SK-N-SH (cell line): ENCODE data around the gene COL17A1. TPM values are rescaled to one million over a fixed set of nuclear protein-coding genes. Genes with fewer than 3 reads are reported as not detected.

Experiments
- CTCF ChIA-PET: fragments of 300-600, 350-600 bp; formaldehyde crosslinking; extraction: SDS; loops from one replicate; lab custom pipeline; 2021; lab: Yijun Ruan, JAX
- POLR2A ChIA-PET: fragments of 350-600 bp; sonication (Branson Sonifier 250); formaldehyde crosslinking; extraction: SDS; loops from one replicate; lab custom pipeline; 2020; ENCODE audit warnings: antibody characterized with exemption, inconsistent platforms; lab: Yijun Ruan, JAX
- DNase-seq: peaks from one replicate; pipeline ENCODE4 v3.0.0; 2012
- H2AFZ ChIP-seq: fragments of 200-600 bp; sonication (generic); 2 replicates; pipeline ENCODE4 v1.8.1; 2016; ENCODE audit warnings: antibody characterized with exemption, mild to moderate bottlenecking, low read depth
- H3F3A ChIP-seq: fragments of 200-600 bp; sonication (generic); replicated peaks from 2 replicates; pipeline ENCODE3; 2016; ENCODE audit warnings: antibody characterized with exemption, mild to moderate bottlenecking; ENCODE audit not compliant: insufficient read depth
- H3K27ac ChIP-seq, 2 experiments: fragments of 200-500 bp in 1 of 2; fragments of 200-600 bp in 1 of 2; sonication (Bioruptor generic) in 1 of 2; sonication (generic), shearing (Covaris generic) in 1 of 2; 2 replicates each; pipeline versions ENCODE4 v1.5.1 to v1.6.1; 2014 to 2016; ENCODE audit warnings: low read depth in 2 of 2, inconsistent platforms in 1 of 2, low read length in 1 of 2, mild to moderate bottlenecking in 1 of 2, mixed read lengths in 1 of 2
- H3K27me3 ChIP-seq: fragments of 200-600 bp; sonication (generic), shearing (Covaris generic); 2 replicates; pipeline ENCODE4 v1.6.1; 2016; ENCODE audit warnings: mixed run types; ENCODE audit not compliant: insufficient read depth
- H3K36me3 ChIP-seq, 2 experiments: fragments of 200-500 bp in 1 of 2; fragments of 200-600 bp in 1 of 2; sonication (Bioruptor generic) in 1 of 2; sonication (generic) in 1 of 2; replicated peaks in 1 of 2; 2 replicates each; pipeline versions ENCODE3 to v1.5.1; 2014 to 2016; ENCODE audit warnings: low read length in 1 of 2, mild to moderate bottlenecking in 1 of 2; ENCODE audit not compliant: insufficient read depth in 2 of 2, control insufficient read depth in 1 of 2
- H3K4me1 ChIP-seq, 2 experiments: fragments of 200-500 bp in 1 of 2; fragments of 200-600 bp in 1 of 2; sonication (Bioruptor generic) in 1 of 2; sonication (generic), shearing (Covaris generic) in 1 of 2; 2 replicates each; pipeline versions ENCODE4 v1.5.1 to v1.6.1; 2014 to 2016; ENCODE audit warnings: low read depth in 1 of 2, low read length in 1 of 2, mixed run types in 1 of 2; ENCODE audit not compliant: insufficient read depth in 2 of 2, control insufficient read depth in 1 of 2
- H3K4me2 ChIP-seq: fragments of 200-600 bp; sonication (generic), shearing (Covaris generic); 2 replicates; pipeline ENCODE4 v1.6.1; 2017; ENCODE audit warnings: mixed run types
- H3K4me3 ChIP-seq, 2 experiments: fragments of 200-500 bp in 1 of 2; fragments of 200-600 bp in 1 of 2; sonication (Bioruptor generic) in 1 of 2; sonication (generic), shearing (Covaris generic) in 1 of 2; 2 replicates each; pipeline versions ENCODE4 v1.5.1 to v1.8.1; 2014 to 2016; ENCODE audit warnings: low read depth in 2 of 2, inconsistent platforms in 1 of 2, low read length in 1 of 2, mild to moderate bottlenecking in 1 of 2, mixed read lengths in 1 of 2, moderate library complexity in 1 of 2
- H3K79me2 ChIP-seq: fragments of 200-600 bp; sonication (generic); 2 replicates; pipeline ENCODE4 v1.8.1; 2017; ENCODE audit warnings: mild to moderate bottlenecking; ENCODE audit not compliant: insufficient read depth
- H3K9ac ChIP-seq: fragments of 200-600 bp; sonication (generic); 2 replicates; pipeline ENCODE4 v1.6.1; 2017; ENCODE audit warnings: mixed run types
- H3K9me2 ChIP-seq: fragments of 200-600 bp; sonication (generic); 2 replicates; pipeline ENCODE4 v1.6.1; 2017; ENCODE audit warnings: mixed run types
- H3K9me3 ChIP-seq: fragments of 200-600 bp; sonication (generic); 2 replicates; pipeline ENCODE4 v1.6.1; 2017; ENCODE audit warnings: mixed run types, mild to moderate bottlenecking, moderate library complexity
- H4K20me1 ChIP-seq: fragments of 200-600 bp; sonication (generic); 2 replicates; pipeline ENCODE4 v1.6.1; 2017; ENCODE audit warnings: mild to moderate bottlenecking, mixed run types; ENCODE audit not compliant: insufficient read depth
- CHD2 ChIP-seq: fragments of 150-350 bp; IDR thresholded peaks from 2 replicates; pipeline ENCODE4 v1.6.1; 2018; ENCODE audit warnings: low read length; ENCODE audit not compliant: partially characterized antibody
- EP300 ChIP-seq, 2 experiments: IDR thresholded peaks; 2 replicates each; pipeline versions ENCODE4 v1.4.0 to v1.6.1; 2012; ENCODE audit warnings: borderline replicate concordance in 1 of 2, low read depth in 1 of 2, low read length in 1 of 2
- FOSL2 ChIP-seq: IDR thresholded peaks from 2 replicates; pipeline ENCODE4 v1.4.0; 2012; ENCODE audit warnings: low read depth, mild to moderate bottlenecking, moderate library complexity, borderline replicate concordance
- FOXJ3 ChIP-seq: sonication (generic); formaldehyde crosslinking; IDR thresholded peaks from 2 replicates; pipeline ENCODE4 v1.5.1; 2020; ENCODE audit warnings: mild to moderate bottlenecking, missing genetic modification reagents
- GABPA ChIP-seq: IDR thresholded peaks from 2 replicates; pipeline ENCODE4 v1.4.0; 2012; ENCODE audit warnings: low read depth, mild to moderate bottlenecking
- MXI1 ChIP-seq: IDR thresholded peaks from 2 replicates; pipeline ENCODE4 v1.6.1; 2012; ENCODE audit warnings: mild to moderate bottlenecking, low read depth, low read length, improper control_type of control experiment
- NFIC ChIP-seq: IDR thresholded peaks from 2 replicates; pipeline ENCODE4 v1.4.0; 2012; ENCODE audit warnings: borderline replicate concordance
- POLR2AphosphoS5 ChIP-seq: IDR thresholded peaks from 2 replicates; pipeline ENCODE4 v1.6.1; 2012; ENCODE audit warnings: low read depth, low read length
- RCOR1 ChIP-seq: fragments of 150-350 bp; IDR thresholded peaks from 2 replicates; pipeline ENCODE4 v1.6.1; 2017; ENCODE audit warnings: antibody characterized with exemption, low read length
- RXRA ChIP-seq: IDR thresholded peaks from 2 replicates; pipeline ENCODE4 v1.4.0; 2012; ENCODE audit warnings: low read depth, mild to moderate bottlenecking, borderline replicate concordance
- TAF1 ChIP-seq: IDR thresholded peaks from 2 replicates; pipeline ENCODE4 v1.6.1; 2012; ENCODE audit warnings: low read depth, mild to moderate bottlenecking, low read length, moderate library complexity, borderline replicate concordance
- TEAD4 ChIP-seq: IDR thresholded peaks from 2 replicates; pipeline ENCODE4 v1.4.0; 2012; ENCODE audit warnings: mild to moderate bottlenecking, borderline replicate concordance; ENCODE audit not compliant: insufficient read depth
- YY1 ChIP-seq: IDR thresholded peaks from 2 replicates; pipeline ENCODE4 v1.4.0; 2012; ENCODE audit warnings: low read depth, mild to moderate bottlenecking
- WGBS: methylation state at CpG from one replicate; pipeline ENCODE4 v1.1.6; 2017; ENCODE audit warnings: low lambda C conversion rate; 5-methylcytosine and 5-hydroxymethylcytosine counted together
- polyA plus RNA-seq, 3 experiments: library from polyadenylated mRNA; depleted of rRNA; stranded (reverse); fragments of >200 nt; gene quantifications; 2 replicates each; pipeline ENCODE4 v1.2.3, GENCODE V29; 2012
- TF ChIP-seq, protein P1 (sequence below): IDR thresholded peaks from 2 replicates; pipeline ENCODE4 v1.6.1; 2012; ENCODE audit warnings: mild to moderate bottlenecking, low read depth, low read length, moderate library complexity
- TF ChIP-seq, protein P2 (sequence below): IDR thresholded peaks from 2 replicates; pipeline ENCODE4 v1.4.0; 2012; ENCODE audit warnings: low read depth, borderline replicate concordance
- TF ChIP-seq, protein P3 (sequence below): IDR thresholded peaks from 2 replicates; pipeline ENCODE4 v1.4.0; 2012; ENCODE audit warnings: low read depth, borderline replicate concordance
- TF ChIP-seq, protein P4 (sequence below): IDR thresholded peaks from 2 replicates; pipeline ENCODE4 v1.4.0; 2012; ENCODE audit warnings: low read depth
- TF ChIP-seq, protein P5 (sequence below): fragments of 200-600 bp; sonication (generic); IDR thresholded peaks from 2 replicates; pipeline ENCODE4 v1.6.1; 2017; ENCODE audit warnings: antibody characterized with exemption, mild to moderate bottlenecking, moderate library complexity
- TF ChIP-seq, protein P6 (sequence below): fragments of 150-350 bp; IDR thresholded peaks from 2 replicates; pipeline ENCODE4 v1.6.1; 2016; ENCODE audit warnings: mild to moderate bottlenecking, low read depth, low read length

COL17A1 gene
- polyA plus RNA-seq, 1 of the 3 experiments (the other 2 are of a cell fraction) = 0.12 TPM

DNA sequence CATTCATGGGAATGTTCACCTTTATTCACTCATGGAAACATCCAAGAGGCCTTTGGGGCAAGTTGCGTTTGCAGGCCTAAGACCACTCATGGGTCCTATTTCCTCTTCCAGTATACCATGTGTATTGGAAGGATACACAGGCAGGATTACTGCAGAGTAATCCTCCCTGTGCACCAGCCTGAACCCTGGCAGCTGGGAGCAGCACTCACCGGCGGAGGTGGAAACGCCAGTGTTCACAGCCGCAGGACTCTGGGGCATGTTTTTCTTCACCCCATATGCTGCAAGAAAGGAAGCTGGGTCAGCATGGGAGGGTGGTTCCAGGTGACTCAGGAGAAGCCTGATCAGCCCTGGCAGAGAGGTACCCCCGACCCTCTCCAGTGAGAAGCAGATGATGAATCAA, 24.5 kb downstream of the COL17A1 start:
- no peak overlapping the region for H3K27ac ChIP-seq
- no peaks in the 10 kb centered on the region for H3K79me2 ChIP-seq
- TF ChIP-seq, protein P1, sequence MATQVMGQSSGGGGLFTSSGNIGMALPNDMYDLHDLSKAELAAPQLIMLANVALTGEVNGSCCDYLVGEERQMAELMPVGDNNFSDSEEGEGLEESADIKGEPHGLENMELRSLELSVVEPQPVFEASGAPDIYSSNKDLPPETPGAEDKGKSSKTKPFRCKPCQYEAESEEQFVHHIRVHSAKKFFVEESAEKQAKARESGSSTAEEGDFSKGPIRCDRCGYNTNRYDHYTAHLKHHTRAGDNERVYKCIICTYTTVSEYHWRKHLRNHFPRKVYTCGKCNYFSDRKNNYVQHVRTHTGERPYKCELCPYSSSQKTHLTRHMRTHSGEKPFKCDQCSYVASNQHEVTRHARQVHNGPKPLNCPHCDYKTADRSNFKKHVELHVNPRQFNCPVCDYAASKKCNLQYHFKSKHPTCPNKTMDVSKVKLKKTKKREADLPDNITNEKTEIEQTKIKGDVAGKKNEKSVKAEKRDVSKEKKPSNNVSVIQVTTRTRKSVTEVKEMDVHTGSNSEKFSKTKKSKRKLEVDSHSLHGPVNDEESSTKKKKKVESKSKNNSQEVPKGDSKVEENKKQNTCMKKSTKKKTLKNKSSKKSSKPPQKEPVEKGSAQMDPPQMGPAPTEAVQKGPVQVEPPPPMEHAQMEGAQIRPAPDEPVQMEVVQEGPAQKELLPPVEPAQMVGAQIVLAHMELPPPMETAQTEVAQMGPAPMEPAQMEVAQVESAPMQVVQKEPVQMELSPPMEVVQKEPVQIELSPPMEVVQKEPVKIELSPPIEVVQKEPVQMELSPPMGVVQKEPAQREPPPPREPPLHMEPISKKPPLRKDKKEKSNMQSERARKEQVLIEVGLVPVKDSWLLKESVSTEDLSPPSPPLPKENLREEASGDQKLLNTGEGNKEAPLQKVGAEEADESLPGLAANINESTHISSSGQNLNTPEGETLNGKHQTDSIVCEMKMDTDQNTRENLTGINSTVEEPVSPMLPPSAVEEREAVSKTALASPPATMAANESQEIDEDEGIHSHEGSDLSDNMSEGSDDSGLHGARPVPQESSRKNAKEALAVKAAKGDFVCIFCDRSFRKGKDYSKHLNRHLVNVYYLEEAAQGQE = no peak
- TF ChIP-seq, protein P2, sequence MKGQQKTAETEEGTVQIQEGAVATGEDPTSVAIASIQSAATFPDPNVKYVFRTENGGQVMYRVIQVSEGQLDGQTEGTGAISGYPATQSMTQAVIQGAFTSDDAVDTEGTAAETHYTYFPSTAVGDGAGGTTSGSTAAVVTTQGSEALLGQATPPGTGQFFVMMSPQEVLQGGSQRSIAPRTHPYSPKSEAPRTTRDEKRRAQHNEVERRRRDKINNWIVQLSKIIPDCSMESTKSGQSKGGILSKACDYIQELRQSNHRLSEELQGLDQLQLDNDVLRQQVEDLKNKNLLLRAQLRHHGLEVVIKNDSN = no peak
- TF ChIP-seq RXRA = no peak
- no peak for TF ChIP-seq EP300 (IDR thresholded peaks at IDR 0.05; ENCODE audit: borderline replicate concordance in 1 of 2, low read depth in 1 of 2, low read length in 1 of 2)
- no peak for TF ChIP-seq FOXJ3 (CRISPR knock-in tag)
- TF ChIP-seq POLR2AphosphoS5 = no peak
- no peak for TF ChIP-seq MXI1
- TF ChIP-seq, protein P3, sequence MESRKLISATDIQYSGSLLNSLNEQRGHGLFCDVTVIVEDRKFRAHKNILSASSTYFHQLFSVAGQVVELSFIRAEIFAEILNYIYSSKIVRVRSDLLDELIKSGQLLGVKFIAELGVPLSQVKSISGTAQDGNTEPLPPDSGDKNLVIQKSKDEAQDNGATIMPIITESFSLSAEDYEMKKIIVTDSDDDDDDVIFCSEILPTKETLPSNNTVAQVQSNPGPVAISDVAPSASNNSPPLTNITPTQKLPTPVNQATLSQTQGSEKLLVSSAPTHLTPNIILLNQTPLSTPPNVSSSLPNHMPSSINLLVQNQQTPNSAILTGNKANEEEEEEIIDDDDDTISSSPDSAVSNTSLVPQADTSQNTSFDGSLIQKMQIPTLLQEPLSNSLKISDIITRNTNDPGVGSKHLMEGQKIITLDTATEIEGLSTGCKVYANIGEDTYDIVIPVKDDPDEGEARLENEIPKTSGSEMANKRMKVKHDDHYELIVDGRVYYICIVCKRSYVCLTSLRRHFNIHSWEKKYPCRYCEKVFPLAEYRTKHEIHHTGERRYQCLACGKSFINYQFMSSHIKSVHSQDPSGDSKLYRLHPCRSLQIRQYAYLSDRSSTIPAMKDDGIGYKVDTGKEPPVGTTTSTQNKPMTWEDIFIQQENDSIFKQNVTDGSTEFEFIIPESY = no peak
- no peak for TF ChIP-seq TAF1
- no peak for TF ChIP-seq FOSL2
- TF ChIP-seq, protein P4, sequence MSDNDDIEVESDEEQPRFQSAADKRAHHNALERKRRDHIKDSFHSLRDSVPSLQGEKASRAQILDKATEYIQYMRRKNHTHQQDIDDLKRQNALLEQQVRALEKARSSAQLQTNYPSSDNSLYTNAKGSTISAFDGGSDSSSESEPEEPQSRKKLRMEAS = no peak
- TF ChIP-seq CHD2 = no peak
- TF ChIP-seq RCOR1 = no peak
- no peak for TF ChIP-seq TEAD4
- no peak for TF ChIP-seq GABPA
- TF ChIP-seq, protein P5, sequence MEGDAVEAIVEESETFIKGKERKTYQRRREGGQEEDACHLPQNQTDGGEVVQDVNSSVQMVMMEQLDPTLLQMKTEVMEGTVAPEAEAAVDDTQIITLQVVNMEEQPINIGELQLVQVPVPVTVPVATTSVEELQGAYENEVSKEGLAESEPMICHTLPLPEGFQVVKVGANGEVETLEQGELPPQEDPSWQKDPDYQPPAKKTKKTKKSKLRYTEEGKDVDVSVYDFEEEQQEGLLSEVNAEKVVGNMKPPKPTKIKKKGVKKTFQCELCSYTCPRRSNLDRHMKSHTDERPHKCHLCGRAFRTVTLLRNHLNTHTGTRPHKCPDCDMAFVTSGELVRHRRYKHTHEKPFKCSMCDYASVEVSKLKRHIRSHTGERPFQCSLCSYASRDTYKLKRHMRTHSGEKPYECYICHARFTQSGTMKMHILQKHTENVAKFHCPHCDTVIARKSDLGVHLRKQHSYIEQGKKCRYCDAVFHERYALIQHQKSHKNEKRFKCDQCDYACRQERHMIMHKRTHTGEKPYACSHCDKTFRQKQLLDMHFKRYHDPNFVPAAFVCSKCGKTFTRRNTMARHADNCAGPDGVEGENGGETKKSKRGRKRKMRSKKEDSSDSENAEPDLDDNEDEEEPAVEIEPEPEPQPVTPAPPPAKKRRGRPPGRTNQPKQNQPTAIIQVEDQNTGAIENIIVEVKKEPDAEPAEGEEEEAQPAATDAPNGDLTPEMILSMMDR = no peak
- TF ChIP-seq NFIC = no peak
- TF ChIP-seq, protein P6, sequence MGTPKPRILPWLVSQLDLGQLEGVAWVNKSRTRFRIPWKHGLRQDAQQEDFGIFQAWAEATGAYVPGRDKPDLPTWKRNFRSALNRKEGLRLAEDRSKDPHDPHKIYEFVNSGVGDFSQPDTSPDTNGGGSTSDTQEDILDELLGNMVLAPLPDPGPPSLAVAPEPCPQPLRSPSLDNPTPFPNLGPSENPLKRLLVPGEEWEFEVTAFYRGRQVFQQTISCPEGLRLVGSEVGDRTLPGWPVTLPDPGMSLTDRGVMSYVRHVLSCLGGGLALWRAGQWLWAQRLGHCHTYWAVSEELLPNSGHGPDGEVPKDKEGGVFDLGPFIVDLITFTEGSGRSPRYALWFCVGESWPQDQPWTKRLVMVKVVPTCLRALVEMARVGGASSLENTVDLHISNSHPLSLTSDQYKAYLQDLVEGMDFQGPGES = no peak
- TF ChIP-seq YY1 = no peak
- TF ChIP-seq, all 33 proteins: peak for 0
- no peak overlapping the region for H3K4me3 ChIP-seq
- no peak overlapping the region for H3K9ac ChIP-seq
- H3F3A ChIP-seq = no peaks in the 10 kb centered on the region
- DNase-seq = no peak
- 84% methylated on average over 6 of the region's 6 CpGs for WGBS
- no peaks in the 10 kb centered on the region for H3K36me3 ChIP-seq
- no peaks in the 10 kb centered on the region for H3K9me2 ChIP-seq
- no peaks in the 10 kb centered on the region for H3K4me1 ChIP-seq
- no peaks in the 10 kb centered on the region for H3K27me3 ChIP-seq
- H3K9me3 ChIP-seq = no peaks in the 10 kb centered on the region
- H4K20me1 ChIP-seq = no peaks in the 10 kb centered on the region
- CTCF ChIA-PET = interaction anchor here (1.5 to 1.6 kb wide), 2 partner anchors 11 to 293 kb away, joined by 3 to 4 read pairs; partner anchors contain the start of gene CFAP58
- no peak overlapping the region for H2AFZ ChIP-seq
- H3K4me2 ChIP-seq = no peak overlapping the region
- POLR2A ChIA-PET = no interaction called here
